OCI-M1 (cell line): ENCODE results near the gene MLF1.

Source experiments
- DNase-seq: peaks from one replicate; lab custom pipeline; 2025; lab: John Stamatoyannopoulos, UW

The MLF1 gene

GRCh38 chr3:158574646-158575045 is 3.7 kb downstream of the MLF1 start:
- DNase-seq, result no peak

- DNase-seq, result no peak
Measured at GRCh38 chr3:158590223-158590622, 19.2 kb downstream of the MLF1 start.

GRCh38 chr3:158600787-158601186 is 29.8 kb downstream of the MLF1 start:
- DNase-seq, result no peak

GRCh38 chr3:158602227-158602626 is 31.2 kb downstream of the MLF1 start:
- no peak for DNase-seq

GRCh38 chr3:158617982-158618875 is 47.2 kb downstream of the MLF1 start:
- DNase-seq, result peak; percentile 3

- DNase-seq, result no peak
Measured at GRCh38 chr3:158625881-158626280, 54.9 kb downstream of the MLF1 start.

GRCh38 chr3:158631981-158632380 is 61.0 kb downstream of the MLF1 start:
- no peak for DNase-seq

GRCh38 chr3:158640646-158641045 is 69.7 kb downstream of the MLF1 start:
- no peak for DNase-seq

- no peak for DNase-seq
Measured at GRCh38 chr3:158642005-158642404, 71.0 kb downstream of the MLF1 start.

GRCh38 chr3:158642474-158643210 is 71.6 kb downstream of the MLF1 start:
- DNase-seq, result no peak

- DNase-seq, result peak; percentile 94
Measured at GRCh38 chr3:158644345-158644908, 73.4 kb downstream of the MLF1 start, which contains the start of gene GFM1. TSS of gene GFM1 (plus strand) at chr3:158644527. CDS start at chr3:158644635, 108 bp downstream.

GRCh38 chr3:158649791-158650190 is 78.8 kb downstream of the MLF1 start:
- DNase-seq, result no peak

GRCh38 chr3:158651192-158651591 is 80.2 kb downstream of the MLF1 start:
- no peak for DNase-seq

- DNase-seq, result no peak
Measured at GRCh38 chr3:158652463-158652862, 81.5 kb downstream of the MLF1 start.
